GM12878 (cell line): Measurements from ENCODE around the gene ARGLU1. TPM values are rescaled to one million over a fixed set of nuclear protein-coding genes. Genes with fewer than 3 reads are reported as not detected.
A peak's percentile ranks its signal among the peaks of the same experiment; 100 is the strongest.

Experiments
- ATF3 ChIP-seq: IDR thresholded peaks from 2 replicates; pipeline ENCODE4 v1.6.1; 2011; ENCODE audit warnings: low read depth, mild to moderate bottlenecking, low read length, moderate library complexity, borderline replicate concordance; ENCODE audit errors: extremely low read depth
- BCL3 ChIP-seq: IDR thresholded peaks from 2 replicates; pipeline ENCODE4 v1.6.1; 2011; ENCODE audit warnings: borderline replicate concordance, low read depth, mild to moderate bottlenecking, moderate library complexity, low read length; ENCODE audit not compliant: insufficient read depth, poor library complexity, severe bottlenecking
- CBX3 ChIP-seq: fragments of 200-600 bp; sonication (generic); IDR thresholded peaks from 2 replicates; pipeline ENCODE4 v1.6.1; 2016; ENCODE audit warnings: low read depth, borderline replicate concordance
- CHD2 ChIP-seq: IDR thresholded peaks from 2 replicates; pipeline ENCODE4 v1.6.1; 2011; ENCODE audit warnings: low read depth, low read length, improper control_type of control experiment, borderline replicate concordance
- CHD4 ChIP-seq: fragments of 200-600 bp; sonication (generic); IDR thresholded peaks from 2 replicates; pipeline ENCODE4 v1.6.1; 2016; ENCODE audit warnings: mild to moderate bottlenecking
- CREM ChIP-seq: IDR thresholded peaks from 2 replicates; pipeline ENCODE4 v1.6.1; 2014; ENCODE audit warnings: antibody characterized with exemption, low read depth
- ELK1 ChIP-seq: IDR thresholded peaks from 2 replicates; pipeline ENCODE4 v1.6.1; 2012; ENCODE audit warnings: low read depth, low read length, improper control_type of control experiment
- GATAD2B ChIP-seq: fragments of 450-650 bp; conservative IDR thresholded peaks from 2 replicates; pipeline ENCODE4 v1.6.1; 2017; ENCODE audit warnings: low read depth, mild to moderate bottlenecking, moderate library complexity
- MXI1 ChIP-seq: fragments of 150-350 bp; IDR thresholded peaks from 2 replicates; pipeline ENCODE4 v1.6.1; 2011; ENCODE audit warnings: low read depth, mild to moderate bottlenecking, inconsistent platforms, low read length, improper control_type of control experiment
- NR2C1 ChIP-seq: fragments of 450-650 bp; IDR thresholded peaks from 2 replicates; pipeline ENCODE4 v1.6.1; 2017; ENCODE audit warnings: antibody characterized with exemption, mild to moderate bottlenecking, moderate library complexity
- RELB ChIP-seq: fragments of 450-650 bp; IDR thresholded peaks from 2 replicates; pipeline ENCODE4 v1.6.1; 2017; ENCODE audit warnings: low read depth, mild to moderate bottlenecking, moderate library complexity
- SIN3A ChIP-seq: IDR thresholded peaks from 2 replicates; pipeline ENCODE4 v1.6.1; 2012; ENCODE audit warnings: low read depth, low read length, improper control_type of control experiment
- SMAD1 ChIP-seq: fragments of 450-650 bp; IDR thresholded peaks from 2 replicates; pipeline ENCODE4 v1.6.1; 2018; ENCODE audit warnings: mild to moderate bottlenecking, low read depth; ENCODE audit not compliant: partially characterized antibody
- TAF1 ChIP-seq: IDR thresholded peaks from 2 replicates; pipeline ENCODE4 v1.6.1; 2011; ENCODE audit warnings: mild to moderate bottlenecking, low read depth, low read length, borderline replicate concordance
- TCF7 ChIP-seq: IDR thresholded peaks from 2 replicates; pipeline ENCODE4 v1.6.1; 2014; ENCODE audit warnings: antibody characterized with exemption, borderline replicate concordance
- YY1 ChIP-seq: IDR thresholded peaks from 2 replicates; pipeline ENCODE4 v1.6.1; 2011; ENCODE audit warnings: low read depth, mild to moderate bottlenecking, low read length
- ZNF592 ChIP-seq: fragments of 450-650 bp; IDR thresholded peaks from 2 replicates; pipeline ENCODE4 v1.6.1; 2017; ENCODE audit warnings: mild to moderate bottlenecking, moderate library complexity
- polyA plus RNA-seq, 11 experiments: library from polyadenylated mRNA; depleted of rRNA in 4 of 11; unstranded in 6 of 11; stranded (reverse) in 5 of 11; fragments of >200 nt; fragmentation: Nextera tagmentation in 4 of 11; fragmentation: Illumina TruSeq in 1 of 11; extraction: Ambion mirVana in 4 of 11; extraction: Trizol in 1 of 11; gene quantifications; 1 replicate in 1 of 11; 2 replicates in 10 of 11; pipeline versions ENCODE4 v1.2.1 to v1.2.3, GENCODE V29; 2011 to 2016; ENCODE audit warnings: inconsistent platforms in 2 of 11, missing spikeins in 2 of 11, low read depth in 1 of 11
- total RNA-seq, 4 experiments: library from RNA; depleted of rRNA in 3 of 4; stranded (reverse); fragments of >200 nt in 3 of 4; fragmentation: Illumina TruSeq in 1 of 4; extraction: Trizol in 1 of 4; gene quantifications; 2 replicates each; pipeline versions ENCODE4 v1.2.1 to v1.2.3, GENCODE V29; 2013 to 2021

Gene ARGLU1
- total and polyA plus RNA-seq, 10 of the 15 experiments (the other 5 are each of a cell fraction or from before 2014, with no cell fraction given), result 47.1 to 197 (median 98.3) TPM

- TF ChIP-seq ZNF592 (no peak), GATAD2B (peak; percentile 52; the same call in 1 of the 2 replicates), SIN3A (no peak), SMAD1 (no peak), CREM (no peak; the same call in 1 of the 2 replicates), ELK1 (no peak), TCF7 (no peak), CBX3 (no peak), CHD2 (peak; percentile 93), YY1 (no peak), TAF1 (peak; percentile 39; the same call in 1 of the 2 replicates), NR2C1 (0 out of 2 replicates have a peak, but pooled peaks have one; percentile 19), MXI1 (peak; percentile 33; the same call in 1 of the 2 replicates), CHD4 (no peak), ATF3 (no peak), BCL3 (no peak), RELB (no peak)
These were observed 32.2 kb downstream of the ARGLU1 start, which contains the start of gene EFNB2 (continued) for GRCh38 chr13:106535552-106536243.
